PFSK-1 (cell line): ENCODE data around the gene ZNF653.
A peak's percentile ranks its signal among the peaks of the same experiment; 100 is the strongest.

Experiments used
- POLR2AphosphoS5 ChIP-seq: IDR thresholded peaks from 2 replicates; pipeline ENCODE4 v1.6.1; 2012; ENCODE audit warnings: low read depth, mild to moderate bottlenecking, control low read depth, low read length, moderate library complexity
- REST ChIP-seq, 2 experiments: IDR thresholded peaks; 2 replicates each; pipeline versions ENCODE4 v1.6.1 to v1.8.0; 2011 to 2012; ENCODE audit warnings: low read depth in 2 of 2, low read length in 2 of 2, control low read depth in 1 of 2, inconsistent platforms in 1 of 2, mild to moderate bottlenecking in 1 of 2, moderate library complexity in 1 of 2; ENCODE audit not compliant: insufficient read depth in 1 of 2
- TAF1 ChIP-seq: IDR thresholded peaks from 2 replicates; pipeline ENCODE4 v1.6.1; 2012; ENCODE audit warnings: low read length, control low read depth, borderline replicate concordance; ENCODE audit not compliant: insufficient read depth

- no peak for TF ChIP-seq POLR2AphosphoS5
- TF ChIP-seq REST (IDR thresholded peaks at IDR 0.05; ENCODE audit: insufficient read depth in 1 of 2, low read depth in 2 of 2, low read length in 2 of 2) = peak; percentile 85 to 97
- TF ChIP-seq TAF1 = peak; percentile 36; the same call in 1 of the 2 replicates
These were observed 23.1 kb upstream of the ZNF653 start, which contains the start of gene ECSIT for GRCh38 chr19:11528551-11529341.
